NCI-H526 (cell line): ENCODE data around the gene KRTAP10-8.
"Not testable (repeated sequence)": the region's sequence is repeated elsewhere in the genome, so short reads cannot be mapped to it uniquely, and the experiment has no call there.

Experiments used
- DNase-seq, 2 experiments: peaks; one replicate each; lab custom pipeline; 2025; lab: John Stamatoyannopoulos, UW

KRTAP10-8 gene

DNA sequence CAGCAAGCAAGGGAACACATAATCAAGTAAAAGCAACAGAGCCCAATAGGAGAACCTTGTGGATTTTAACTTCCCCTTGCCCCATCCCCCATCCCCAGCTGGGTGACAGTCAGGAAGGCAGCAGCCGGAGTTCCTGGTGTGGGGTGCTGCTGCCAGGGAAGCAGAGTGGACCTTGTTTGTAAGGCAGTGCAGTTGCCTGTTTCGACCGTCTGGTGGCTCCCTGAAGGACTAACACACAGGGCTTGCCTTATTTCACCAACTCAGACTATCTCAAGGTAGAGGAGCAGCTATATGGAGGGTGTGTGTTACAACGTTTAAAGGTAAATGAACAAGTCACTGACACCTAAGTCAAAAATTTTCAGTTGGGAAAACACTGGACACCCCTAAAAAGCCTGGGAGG, 6.6 kb downstream of the KRTAP10-8 start:
- peak in 1 of 2 experiments; percentile 36 for DNase-seq

DNA sequence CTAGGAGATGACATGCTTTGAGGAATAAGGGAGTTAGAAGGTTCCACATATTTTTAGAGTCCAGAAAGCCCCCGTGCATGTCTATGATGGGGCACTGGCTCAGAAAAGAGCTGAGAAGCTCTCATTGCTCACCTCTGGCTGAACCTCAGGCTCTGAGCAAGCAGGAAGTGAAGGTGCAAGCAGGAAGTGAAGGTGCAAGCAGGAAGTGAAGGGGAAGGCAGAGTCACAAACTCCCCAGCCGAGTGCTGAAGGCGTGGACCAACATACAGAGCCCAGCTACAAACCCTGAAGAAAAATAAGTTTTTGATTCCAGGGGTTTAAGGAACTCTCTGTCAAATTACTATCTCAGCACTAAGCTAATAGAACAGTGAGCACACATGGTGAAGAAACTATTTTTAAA, 7.0 kb downstream of the KRTAP10-8 start:
- no peak for DNase-seq

DNA sequence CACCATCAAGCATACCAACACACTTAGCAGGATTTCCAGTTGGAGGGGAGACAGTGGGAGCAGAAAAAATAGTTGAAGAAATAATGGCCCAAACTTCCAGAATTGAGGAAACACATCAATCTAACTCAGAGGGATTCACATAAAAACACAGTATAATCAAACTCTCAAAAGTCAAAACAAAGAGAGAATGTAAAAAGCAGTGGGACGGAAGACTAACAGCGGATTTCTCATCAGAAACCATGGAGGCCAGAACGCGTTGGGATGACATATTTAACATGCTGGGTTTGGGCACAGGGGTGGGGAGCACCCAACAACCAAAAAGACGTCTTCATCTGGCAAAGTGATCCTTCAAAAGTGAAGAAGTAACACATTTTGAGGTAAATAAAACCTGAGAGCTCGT, 8.0 kb downstream of the KRTAP10-8 start:
- no peak for DNase-seq

DNA sequence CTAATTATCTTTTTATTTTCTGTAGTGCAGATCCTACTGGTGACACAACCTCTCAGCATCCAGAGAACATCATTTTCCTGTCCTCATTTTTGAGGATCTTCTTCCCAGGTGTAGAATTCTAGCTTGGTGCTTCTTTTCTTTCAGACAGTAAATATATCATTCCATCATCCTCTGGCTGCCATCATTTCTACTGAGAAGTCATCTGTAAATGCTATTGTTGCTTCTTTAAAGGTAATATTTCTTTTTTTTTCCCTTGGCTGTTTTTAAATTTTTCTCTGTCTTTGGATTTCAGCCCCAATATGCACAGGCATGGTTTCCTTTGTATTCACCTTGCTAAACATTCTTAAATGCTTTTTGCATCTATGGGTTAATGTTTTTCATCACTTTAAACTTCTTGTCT, 11.7 kb downstream of the KRTAP10-8 start:
- no peak for DNase-seq

GRCh38 chr21:44625756-44626155, 13.9 kb downstream of the KRTAP10-8 start:
- no peak for DNase-seq

DNA sequence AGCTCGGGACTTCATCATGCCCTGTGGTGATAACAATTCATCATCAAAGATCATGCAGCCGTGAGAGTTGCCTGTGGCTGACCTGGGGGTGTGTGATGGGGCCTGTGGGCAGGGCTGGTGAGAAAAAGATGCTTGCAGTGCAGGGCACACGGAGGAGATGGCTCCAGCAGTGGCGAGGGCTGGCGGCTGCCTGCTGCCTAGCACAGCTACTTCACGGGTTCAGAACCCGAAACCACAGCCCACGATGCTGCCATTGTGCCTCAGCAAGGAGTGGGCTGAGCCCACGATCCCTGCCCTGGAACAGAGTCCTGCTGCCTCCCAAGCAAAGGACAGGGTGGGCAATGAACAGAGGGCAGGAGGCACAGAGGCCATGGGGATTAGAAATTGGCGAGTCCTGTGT, 14.4 kb downstream of the KRTAP10-8 start:
- no peak for DNase-seq

DNA sequence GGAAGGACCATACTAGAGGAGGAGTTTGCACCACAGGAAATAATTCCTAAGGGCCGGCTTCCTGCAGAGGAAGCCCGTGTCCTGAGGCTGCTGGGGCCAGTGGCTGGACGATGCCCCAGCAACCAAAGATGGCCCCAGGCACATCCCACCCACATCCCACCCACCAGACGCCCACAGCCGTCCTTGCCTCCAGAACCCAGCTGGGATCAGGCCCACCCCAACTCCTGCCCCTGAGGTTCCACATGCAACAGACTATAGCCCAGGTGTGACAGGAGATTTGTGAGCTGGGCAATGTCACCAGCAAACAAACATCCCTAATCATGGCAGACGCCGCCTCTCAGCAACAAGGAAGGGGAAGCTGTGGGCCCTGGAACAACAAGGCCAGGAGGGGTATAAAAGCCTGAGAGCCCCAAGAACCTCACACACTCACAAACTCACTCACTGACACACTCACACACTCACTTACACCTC, 14.8 kb downstream of the KRTAP10-8 start, which contains the start of gene KRTAP10-9:
Gene KRTAP10-9 (plus strand): TSS at position 421 of the 471 bp plus-strand sequence. CDS start 79 bp downstream, outside the sequence.
- no peak for DNase-seq

GRCh38 chr21:44627181-44627822, 15.4 kb downstream of the KRTAP10-8 start:
- not testable (repeated sequence) for DNase-seq

- not testable (repeated sequence) for DNase-seq
Observed at GRCh38 chr21:44627831-44628233, 16.0 kb downstream of the KRTAP10-8 start.

DNA sequence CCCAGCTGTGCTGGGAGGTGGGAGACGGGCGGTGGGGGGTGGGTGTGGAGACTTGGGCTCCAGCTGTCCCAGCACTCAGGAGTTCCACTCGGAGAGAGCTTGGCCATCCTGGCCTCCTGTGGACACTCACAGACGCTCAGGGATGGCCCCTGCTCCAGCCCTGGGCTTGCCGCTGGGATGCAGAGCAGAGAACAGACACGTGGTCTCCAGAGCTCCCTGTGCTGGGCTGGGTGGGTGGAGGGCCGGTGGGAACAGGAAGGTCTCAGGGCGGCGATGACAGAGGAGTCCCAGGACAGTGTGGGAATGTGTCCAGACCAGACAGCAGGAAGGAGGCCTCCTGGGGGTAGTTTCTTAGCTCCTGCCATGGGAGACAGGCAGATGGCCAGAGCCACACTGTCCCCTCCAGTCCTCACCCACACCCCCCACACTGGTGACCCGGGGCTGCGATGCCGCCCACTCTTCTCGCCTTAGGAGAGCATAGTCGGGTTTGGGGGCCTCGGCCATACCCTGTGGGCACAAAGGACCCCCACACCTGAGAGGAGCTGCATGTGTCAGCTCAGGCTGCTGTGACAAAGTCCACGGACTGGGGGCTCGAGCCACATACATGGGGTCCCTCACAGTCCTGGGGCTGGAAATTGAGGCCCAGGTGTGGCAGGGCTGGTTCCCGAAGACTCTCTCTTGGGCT, 17.0 kb downstream of the KRTAP10-8 start:
- DNase-seq = no peak

GRCh38 chr21:44630440-44630839, 18.6 kb downstream of the KRTAP10-8 start:
- no peak for DNase-seq

DNA sequence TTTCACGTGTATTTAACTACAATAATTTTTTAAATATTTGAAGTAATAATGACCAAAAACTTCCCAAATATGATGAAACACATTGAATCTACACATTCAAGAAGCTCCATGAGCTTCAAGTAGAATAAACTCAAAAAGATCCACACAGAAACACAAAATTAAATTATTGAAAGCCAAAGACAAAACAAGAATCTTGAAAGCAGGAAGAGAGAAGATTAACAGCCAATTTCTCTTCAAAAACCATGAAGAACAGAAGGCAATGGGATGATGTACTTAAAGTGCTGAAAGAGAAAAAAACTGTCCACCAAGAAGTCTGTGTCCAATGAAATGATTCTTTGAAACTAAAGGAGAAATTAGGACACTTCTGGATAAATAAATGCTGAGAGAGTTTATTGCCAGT, 20.2 kb downstream of the KRTAP10-8 start:
- no peak for DNase-seq

DNA sequence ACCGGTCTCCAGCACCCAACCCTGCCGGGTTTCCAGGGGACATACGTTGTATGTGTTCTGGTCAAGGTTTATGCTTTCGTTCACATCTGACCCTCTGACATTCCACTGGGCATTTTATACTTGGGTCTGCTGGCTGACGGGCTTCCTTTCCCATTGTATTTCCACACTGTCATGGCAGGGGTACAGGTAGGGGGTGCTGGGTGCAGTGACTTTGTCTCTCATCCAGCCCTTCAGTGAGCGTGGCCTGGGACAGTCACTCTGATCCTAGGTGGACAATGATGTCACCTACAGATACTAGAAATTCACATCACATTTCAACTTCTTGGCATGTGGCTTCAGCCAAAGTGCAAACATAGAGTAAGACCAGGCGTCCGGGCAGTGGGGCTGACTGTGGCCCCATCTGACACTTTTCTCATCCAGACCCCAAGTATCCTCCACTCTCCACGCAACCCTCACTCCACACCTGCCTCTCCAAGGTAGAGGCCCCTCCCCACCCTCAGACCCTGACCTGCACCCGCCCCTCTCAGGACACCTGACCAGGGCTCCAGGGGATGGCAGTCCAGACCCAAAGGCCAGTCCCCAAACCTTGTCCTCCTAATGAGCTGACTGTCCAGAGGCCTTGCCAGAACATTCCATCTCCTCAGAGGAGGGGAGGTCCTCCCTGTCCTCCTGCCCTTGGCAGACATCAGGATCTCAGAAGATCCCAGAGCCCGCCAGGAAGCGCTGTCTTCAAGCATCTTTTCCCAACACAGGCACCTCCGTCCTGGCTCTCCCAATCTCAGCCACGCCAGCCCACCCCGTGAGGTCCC, 24.5 kb downstream of the KRTAP10-8 start:
- no peak for DNase-seq

DNA sequence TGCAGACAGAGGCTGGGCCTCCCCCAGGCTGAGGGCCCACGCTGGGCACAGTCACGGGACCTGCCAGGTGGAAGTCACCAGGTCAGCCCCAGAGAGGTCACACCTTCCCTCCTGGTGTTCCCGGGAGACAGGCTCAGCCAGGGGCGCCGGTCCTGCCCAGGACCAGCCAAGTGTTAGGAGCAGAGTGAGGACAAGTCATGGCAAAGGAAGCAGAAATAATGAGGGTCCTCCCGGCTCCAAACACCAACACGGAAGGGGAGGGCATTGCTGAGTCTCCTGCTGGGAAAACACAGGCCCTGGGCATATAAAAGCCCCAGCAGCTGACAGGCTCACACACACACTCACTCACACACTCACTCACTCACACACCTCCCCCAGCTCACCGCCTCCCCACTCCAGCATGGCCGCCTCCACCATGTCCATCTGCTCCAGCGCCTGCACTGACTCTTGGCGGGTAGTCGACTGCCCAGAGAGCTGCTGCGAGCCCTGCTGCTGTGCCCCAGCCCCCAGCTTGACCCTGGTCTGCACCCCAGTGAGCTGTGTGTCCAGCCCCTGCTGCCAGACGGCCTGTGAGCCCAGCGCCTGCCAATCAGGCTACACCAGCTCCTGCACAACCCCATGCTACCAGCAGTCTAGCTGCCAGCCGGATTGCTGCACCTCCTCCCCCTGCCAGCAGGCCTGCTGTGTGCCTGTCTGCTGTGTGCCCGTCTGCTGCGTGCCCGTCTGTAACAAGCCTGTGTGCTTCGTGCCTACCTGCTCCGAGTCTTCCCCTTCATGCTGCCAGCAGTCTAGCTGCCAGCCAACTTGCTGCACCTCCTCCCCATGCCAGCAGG, 25.4 kb downstream of the KRTAP10-8 start, which contains the start of gene KRTAP10-10:
Gene KRTAP10-10 (plus strand): TSS at position 339 of the 833 bp plus-strand sequence. CDS start 62 bp downstream, at position 401.
- DNase-seq = no peak

- DNase-seq = not testable (repeated sequence)
Observed at GRCh38 chr21:44637851-44638348, 26.0 kb downstream of the KRTAP10-8 start.

GRCh38 chr21:44638506-44639330, 26.8 kb downstream of the KRTAP10-8 start:
- DNase-seq = not testable (repeated sequence)

DNA sequence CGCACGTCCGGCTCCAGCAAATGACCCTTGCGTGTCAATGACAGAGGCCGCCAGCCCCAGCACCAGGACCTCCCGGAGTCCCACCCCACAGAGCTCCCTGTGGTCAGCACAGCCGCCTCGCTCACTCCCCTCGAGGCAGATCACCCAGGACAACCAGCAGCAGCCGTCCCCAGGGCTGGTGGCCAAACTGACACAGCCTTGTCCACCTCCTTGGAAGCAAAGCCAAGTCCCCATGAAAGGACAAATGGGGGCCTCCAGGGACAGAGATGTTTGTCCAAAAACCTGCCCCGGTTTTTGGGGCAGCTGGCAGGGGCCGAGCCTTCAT, 27.4 kb downstream of the KRTAP10-8 start:
- no peak for DNase-seq

GRCh38 chr21:44640761-44641160, 28.9 kb downstream of the KRTAP10-8 start:
- no peak for DNase-seq

GRCh38 chr21:44643741-44644310, 31.9 kb downstream of the KRTAP10-8 start:
- DNase-seq = no peak

DNA sequence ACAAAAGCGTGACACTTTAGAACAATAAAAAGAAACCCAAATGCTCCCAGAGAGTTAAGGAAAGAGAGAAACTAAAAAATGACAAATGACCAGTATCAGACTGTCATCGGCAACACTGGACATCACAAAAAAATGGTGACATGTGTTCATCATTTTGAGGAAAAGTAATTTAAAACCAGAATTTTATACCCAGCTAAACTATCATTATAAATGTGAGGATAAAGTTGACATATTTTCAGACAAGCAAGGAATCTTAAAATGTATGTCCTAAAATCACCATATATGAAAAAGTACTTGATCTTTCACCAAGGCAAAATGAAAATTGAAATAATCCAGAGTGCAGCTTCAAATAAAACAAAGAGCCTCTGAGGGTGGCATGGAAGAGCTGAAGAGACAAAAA, 33.0 kb downstream of the KRTAP10-8 start:
- DNase-seq = no peak
